GM18858 (cell line): Measurements from ENCODE around the gene OR5A2.
"Not testable (repeated sequence)": the region's sequence is repeated elsewhere in the genome, so short reads cannot be mapped to it uniquely, and the experiment has no call there.

ENCODE experiments used
- ATAC-seq: cut with Tn5 transposase; IDR thresholded peaks from one replicate; pipeline ENCODE4 v1.9.1; 2021; ENCODE audit not compliant: unreplicated experiment

Gene OR5A2

GRCh38 chr11:59400461-59401261 lies 25.6 kb downstream of the OR5A2 start:
- no peak for ATAC-seq

- no peak for ATAC-seq
Observed at GRCh38 chr11:59394186-59394585, 32.0 kb downstream of the OR5A2 start.

- ATAC-seq, result peak; percentile 97
Observed at GRCh38 chr11:59380263-59381059, 45.8 kb downstream of the OR5A2 start.

- ATAC-seq, result not testable (repeated sequence)
Observed at GRCh38 chr11:59372324-59372723, 53.9 kb downstream of the OR5A2 start.

- ATAC-seq, result no peak
Observed at GRCh38 chr11:59368238-59369022, 57.8 kb downstream of the OR5A2 start.
